Endothelial cell of umbilical vein (primary cell): ENCODE measurements around the gene MROH7. TPM values are rescaled to one million over a fixed set of nuclear protein-coding genes. Genes with fewer than 3 reads are reported as not detected.

Experiments
- BruUV-seq: library from RNA; stranded (reverse); fragments of 400-500 nt; replicated peaks from 2 replicates; lab custom pipeline; 2021; lab: Mats Ljungman, UMichigan
- CTCF ChIA-PET: fragments of 300-600, 350-600 bp; sonication (Branson Sonifier 250); formaldehyde crosslinking; loops from one replicate; lab custom pipeline; 2021; ENCODE audit warnings: antibody characterized with exemption, inconsistent platforms; lab: Charles Lee
- POLR2A ChIA-PET: fragments of 300-600, 350-600 bp; sonication (Branson Sonifier 250); formaldehyde crosslinking; loops from one replicate; lab custom pipeline; 2021; ENCODE audit warnings: antibody characterized with exemption, inconsistent platforms; lab: Charles Lee
- DNase-seq: peaks from one replicate; pipeline ENCODE4 v3.0.0-alpha.2; 2011; ENCODE audit warnings: low read depth, low spot score
- FAIRE-seq: peaks from 2 replicates; lab custom pipeline; 2011; peaks lifted over from hg19 to GRCh38; lab: Jason Lieb, UNC
- H2AFZ ChIP-seq: 2 replicates; pipeline ENCODE4 v1.6.0; 2012; ENCODE audit warnings: low read depth, low read length, control low read depth, inconsistent platforms
- H3K27ac ChIP-seq: 2 replicates; pipeline ENCODE4 v1.5.1; 2011; ENCODE audit warnings: low read depth, mild to moderate bottlenecking, control low read depth, low read length, moderate library complexity; ENCODE audit not compliant: insufficient read depth
- H3K27me3 ChIP-seq, 2 experiments: 2 replicates each; pipeline versions ENCODE4 v1.6.0 to v1.6.1; 2011; ENCODE audit warnings: low read length in 2 of 2, mixed read lengths in 1 of 2; ENCODE audit not compliant: control insufficient read depth in 2 of 2, insufficient read depth in 2 of 2
- H3K36me3 ChIP-seq, 2 experiments: 2 replicates in 1 of 2; 3 replicates in 1 of 2; pipeline ENCODE4 v1.5.1; 2011; ENCODE audit warnings: low read length in 2 of 2, mild to moderate bottlenecking in 1 of 2, moderate library complexity in 1 of 2; ENCODE audit not compliant: control insufficient read depth in 2 of 2, insufficient read depth in 2 of 2; ENCODE audit errors: extremely low read depth in 1 of 2
- H3K4me1 ChIP-seq: 3 replicates; pipeline ENCODE4 v1.5.1; 2011; ENCODE audit warnings: mild to moderate bottlenecking, low read length; ENCODE audit not compliant: control insufficient read depth, insufficient read depth; ENCODE audit errors: extremely low read depth
- H3K4me2 ChIP-seq: 2 replicates; pipeline ENCODE4 v1.6.1; 2011; ENCODE audit warnings: low read length, control low read depth, mixed read lengths; ENCODE audit not compliant: insufficient read depth
- H3K4me3 ChIP-seq, 3 experiments: fragments of 200-600 bp in 1 of 3; sonication (generic), shearing (Covaris generic) in 1 of 3; replicated peaks in 1 of 3; 2 replicates each; pipeline ENCODE4 v1.5.1; 2011 to 2016; ENCODE audit warnings: control low read depth in 3 of 3, low read length in 3 of 3, mild to moderate bottlenecking in 2 of 3, inconsistent platforms in 1 of 3, low read depth in 1 of 3, moderate library complexity in 1 of 3; ENCODE audit not compliant: insufficient read depth in 1 of 3
- H3K79me2 ChIP-seq: 2 replicates; pipeline ENCODE4 v1.6.0; 2012; ENCODE audit warnings: low read length, inconsistent platforms; ENCODE audit not compliant: control insufficient read depth, insufficient read depth
- H3K9ac ChIP-seq: replicated peaks from 2 replicates; pipeline ENCODE3; 2011; ENCODE audit warnings: low read length, control low read depth; ENCODE audit not compliant: insufficient read depth; ENCODE audit errors: extremely low read depth
- H3K9me1 ChIP-seq: replicated peaks from 3 replicates; pipeline ENCODE4 v1.6.0; 2011; ENCODE audit warnings: mild to moderate bottlenecking, low read length; ENCODE audit not compliant: control insufficient read depth, insufficient read depth; ENCODE audit errors: extremely low read depth
- H3K9me3 ChIP-seq: replicated peaks from 2 replicates; pipeline ENCODE4 v1.5.1; 2012; ENCODE audit warnings: low read length, inconsistent platforms; ENCODE audit not compliant: control insufficient read depth, insufficient read depth
- H4K20me1 ChIP-seq: replicated peaks from 2 replicates; pipeline ENCODE3; 2011; ENCODE audit warnings: mild to moderate bottlenecking, low read length; ENCODE audit not compliant: control insufficient read depth, insufficient read depth; ENCODE audit errors: extremely low read depth
- EZH2 ChIP-seq: IDR thresholded peaks from 2 replicates; pipeline ENCODE4 v1.6.1; 2012; ENCODE audit warnings: borderline replicate concordance, low read depth, mild to moderate bottlenecking, moderate library complexity, low read length, inconsistent platforms; ENCODE audit not compliant: severe bottlenecking
- FOS ChIP-seq: IDR thresholded peaks from 2 replicates; pipeline ENCODE4 v1.6.1; 2011; ENCODE audit warnings: mild to moderate bottlenecking, low read length, moderate library complexity, borderline replicate concordance; ENCODE audit not compliant: insufficient read depth
- GATA2 ChIP-seq: IDR thresholded peaks from 2 replicates; pipeline ENCODE4 v1.7.0; 2011; ENCODE audit warnings: low read depth, mild to moderate bottlenecking, moderate library complexity, mixed read lengths, low read length; ENCODE audit not compliant: insufficient read length, insufficient read depth
- JUN ChIP-seq: IDR thresholded peaks from 2 replicates; pipeline ENCODE4 v1.6.1; 2011; ENCODE audit warnings: borderline replicate concordance, low read depth; ENCODE audit not compliant: insufficient read length, insufficient read depth
- MYC ChIP-seq: IDR thresholded peaks from one replicate; pipeline ENCODE4 v1.6.1; 2011; ENCODE audit warnings: mild to moderate bottlenecking, low read depth, low read length
- POLR2A ChIP-seq: IDR thresholded peaks from 2 replicates; pipeline ENCODE4 v1.6.1; 2012; ENCODE audit warnings: low read depth, mild to moderate bottlenecking, control low read depth, low read length
- POLR2AphosphoS5 ChIP-seq: IDR thresholded peaks from 2 replicates; pipeline ENCODE4 v1.6.1; 2012; ENCODE audit warnings: low read depth, mild to moderate bottlenecking, control low read depth, low read length, moderate library complexity; ENCODE audit not compliant: insufficient read depth
- dilution Hi-C: fragments of 300-500 bp; cut with MboI; formaldehyde crosslinking; loops from one replicate; pipeline ENCODE4 v1.15.0; 2019; ENCODE audit warnings: low sequenced_read_pairs; ENCODE audit not compliant: extremely low pct_ligation_motif_present
- intact Hi-C: fragments of 100-400 bp; cut with micrococcal nuclease; formaldehyde crosslinking; loops from one replicate; pipeline ENCODE4 v1.10.0; 2022
- polyA plus RNA-seq, 4 experiments: library from polyadenylated mRNA; depleted of rRNA in 3 of 4; stranded (reverse) in 3 of 4; unstranded in 1 of 4; fragments of >200 nt; gene quantifications; 2 replicates each; pipeline versions ENCODE4 v1.2.1 to v1.2.3, GENCODE V29; 2011 to 2012; ENCODE audit warnings: missing spikeins in 1 of 4
- total RNA-seq: library from RNA; stranded (reverse); gene quantifications from 2 replicates; pipeline ENCODE4 v1.2.3, GENCODE V29; 2021
- TF ChIP-seq, protein P1 (sequence below), 2 donors: IDR thresholded peaks; 1 replicate in 1 of 2; 2 replicates in 1 of 2; pipeline ENCODE4 v1.5.1; 2011; ENCODE audit warnings: low read length in 2 of 2, mild to moderate bottlenecking in 2 of 2, moderate library complexity in 2 of 2, control low read depth in 1 of 2, inconsistent platforms in 1 of 2, low read depth in 1 of 2; ENCODE audit not compliant: insufficient read depth in 1 of 2; ENCODE audit errors: extremely low read depth in 1 of 2
- TF ChIP-seq, protein P2 (sequence below): IDR thresholded peaks from 2 replicates; pipeline ENCODE4 v1.6.1; 2011; ENCODE audit not compliant: insufficient read depth, insufficient read length

The MROH7 gene
- total and polyA plus RNA-seq, 2 donors (not counting 3 experiments of a cell fraction or from before 2014, with no cell fraction given): 0.06 to 0.24 TPM

DNA sequence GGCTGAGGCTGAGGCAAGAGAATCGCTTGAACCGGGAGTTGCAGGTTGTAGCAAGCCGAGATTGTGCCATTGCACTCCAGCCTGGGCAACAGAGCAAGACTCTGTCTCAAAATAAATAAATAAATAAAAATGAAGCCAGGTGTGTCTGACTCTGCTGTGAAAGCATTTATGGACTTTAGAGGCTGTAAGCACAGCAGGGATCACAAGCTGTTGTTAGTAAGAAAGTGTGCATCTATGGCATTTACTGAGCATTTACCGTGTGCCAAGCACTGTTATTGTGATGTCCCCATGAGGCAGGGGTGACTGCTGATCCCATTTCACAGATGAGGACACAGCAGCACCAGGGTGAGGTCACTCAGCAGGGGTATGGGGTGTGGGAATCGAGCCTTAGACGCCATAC, 38.3 kb upstream of the MROH7 start:
- Histone ChIP-seq H3K27me3 (no peaks in the 10 kb centered on the region), H3K9ac (no peak overlapping the region), H3K36me3 (no peaks in the 10 kb centered on the region), H2AFZ (no peak overlapping the region), H3K4me3 (no peak overlapping the region), H3K27ac (no peak overlapping the region), H4K20me1 (no peaks in the 10 kb centered on the region), H3K4me1 (peaks cover 3% of the 10 kb centered on the region), H3K4me2 (no peak overlapping the region), H3K79me2 (no peaks in the 10 kb centered on the region), H3K9me1 (no peaks in the 10 kb centered on the region), H3K9me3 (no peaks in the 10 kb centered on the region)
- TF ChIP-seq POLR2AphosphoS5 (no peak), EZH2 (no peak), POLR2A (no peak), JUN (no peak), FOS (no peak), MYC (no peak), GATA2 (no peak)
- TF ChIP-seq, protein P1, sequence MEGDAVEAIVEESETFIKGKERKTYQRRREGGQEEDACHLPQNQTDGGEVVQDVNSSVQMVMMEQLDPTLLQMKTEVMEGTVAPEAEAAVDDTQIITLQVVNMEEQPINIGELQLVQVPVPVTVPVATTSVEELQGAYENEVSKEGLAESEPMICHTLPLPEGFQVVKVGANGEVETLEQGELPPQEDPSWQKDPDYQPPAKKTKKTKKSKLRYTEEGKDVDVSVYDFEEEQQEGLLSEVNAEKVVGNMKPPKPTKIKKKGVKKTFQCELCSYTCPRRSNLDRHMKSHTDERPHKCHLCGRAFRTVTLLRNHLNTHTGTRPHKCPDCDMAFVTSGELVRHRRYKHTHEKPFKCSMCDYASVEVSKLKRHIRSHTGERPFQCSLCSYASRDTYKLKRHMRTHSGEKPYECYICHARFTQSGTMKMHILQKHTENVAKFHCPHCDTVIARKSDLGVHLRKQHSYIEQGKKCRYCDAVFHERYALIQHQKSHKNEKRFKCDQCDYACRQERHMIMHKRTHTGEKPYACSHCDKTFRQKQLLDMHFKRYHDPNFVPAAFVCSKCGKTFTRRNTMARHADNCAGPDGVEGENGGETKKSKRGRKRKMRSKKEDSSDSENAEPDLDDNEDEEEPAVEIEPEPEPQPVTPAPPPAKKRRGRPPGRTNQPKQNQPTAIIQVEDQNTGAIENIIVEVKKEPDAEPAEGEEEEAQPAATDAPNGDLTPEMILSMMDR (IDR thresholded peaks at IDR 0.05; ENCODE audit: extremely low read depth in 1 of 2, insufficient read depth in 1 of 2, low read depth in 1 of 2, low read length in 2 of 2): no peak
- TF ChIP-seq, protein P2, sequence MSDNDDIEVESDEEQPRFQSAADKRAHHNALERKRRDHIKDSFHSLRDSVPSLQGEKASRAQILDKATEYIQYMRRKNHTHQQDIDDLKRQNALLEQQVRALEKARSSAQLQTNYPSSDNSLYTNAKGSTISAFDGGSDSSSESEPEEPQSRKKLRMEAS: no peak
- dilution Hi-C loops (no loop called here), intact Hi-C loops (no loop called here)
- FAIRE-seq (no peak), DNase-seq (no peak)
- CTCF ChIA-PET: interaction anchor here (0.9 kb wide), 1 partner anchor 10 kb away, joined by 3 read pairs; no protein-coding TSS in a partner anchor
- POLR2A ChIA-PET: no interaction called here
- no TSS peak for BruUV-seq
